GM12878 (cell line): ENCODE measurements around the gene IFNL3. TPM values are rescaled to one million over a fixed set of nuclear protein-coding genes. Genes with fewer than 3 reads are reported as not detected.

ENCODE experiments used
- ATAC-seq: fragments of 200-7000 bp; cut with Tn5 transposase; 3 replicates; pipeline ENCODE4 v1.9.1; 2020; ENCODE audit warnings: mild to moderate bottlenecking, moderate library complexity
- BruUV-seq: library from RNA; stranded (reverse); fragments of 400-500 nt; replicated peaks from 2 replicates; lab custom pipeline; 2021; lab: Mats Ljungman, UMichigan
- CTCF ChIA-PET: fragments of 300-600 bp; sonication (Branson Sonifier 250); formaldehyde crosslinking; extraction: SDS; loops from one replicate; lab custom pipeline; 2021; ENCODE audit warnings: inconsistent platforms; lab: Yijun Ruan, JAX
- POLR2A ChIA-PET: fragments of 350-600 bp; formaldehyde crosslinking; extraction: SDS; loops from one replicate; lab custom pipeline; 2021; ENCODE audit warnings: inconsistent platforms; lab: Charles Lee
- RAD21 ChIA-PET: fragments of 300-600 bp; sonication (Branson Sonifier 250); formaldehyde crosslinking; loops from one replicate; lab custom pipeline; 2023; ENCODE audit warnings: antibody characterized with exemption; ENCODE audit not compliant: unreplicated experiment; lab: Charles Lee
- SMC1A ChIA-PET: fragments of 300-600 bp; sonication (Branson Sonifier 250); formaldehyde crosslinking; loops from one replicate; lab custom pipeline; 2023; ENCODE audit not compliant: unreplicated experiment, uncharacterized antibody; lab: Charles Lee
- DNase-seq: peaks from one replicate; pipeline ENCODE4 v3.0.0-alpha.2; 2011; ENCODE audit warnings: low read depth, low spot score
- FAIRE-seq: peaks from 3 replicates; lab custom pipeline; 2011; peaks lifted over from hg19 to GRCh38; lab: Jason Lieb, UNC
- H2AFZ ChIP-seq: 2 replicates; pipeline ENCODE4 v1.6.0; 2011; ENCODE audit warnings: low read depth, low read length, control low read depth; ENCODE audit not compliant: control insufficient read depth
- H3K27ac ChIP-seq: 2 replicates; pipeline ENCODE4 v1.5.1; 2011; ENCODE audit warnings: control low read depth; ENCODE audit not compliant: control insufficient read depth, insufficient read depth
- H3K27me3 ChIP-seq, 2 experiments: replicated peaks in 1 of 2; 2 replicates each; pipeline versions ENCODE4 v1.6.0 to v1.6.1; 2011; ENCODE audit warnings: low read length in 1 of 2; ENCODE audit not compliant: control insufficient read depth in 2 of 2, insufficient read depth in 2 of 2
- H3K36me3 ChIP-seq, 2 experiments: 2 replicates each; pipeline ENCODE4 v1.5.1; 2011; ENCODE audit warnings: low read length in 1 of 2; ENCODE audit not compliant: control insufficient read depth in 2 of 2, insufficient read depth in 2 of 2
- H3K4me1 ChIP-seq: 2 replicates; pipeline ENCODE4 v1.6.1; 2011; ENCODE audit warnings: mild to moderate bottlenecking, low read length, moderate library complexity, mixed read lengths; ENCODE audit not compliant: control insufficient read depth, insufficient read depth
- H3K4me2 ChIP-seq: 2 replicates; pipeline ENCODE4 v1.6.0; 2011; ENCODE audit warnings: control low read depth; ENCODE audit not compliant: control insufficient read depth, insufficient read depth
- H3K4me3 ChIP-seq: fragments of 200-600 bp; sonication (generic); 2 replicates; pipeline ENCODE4 v1.5.1; 2016
- H3K79me2 ChIP-seq: 2 replicates; pipeline ENCODE4 v1.6.0; 2011; ENCODE audit warnings: low read length; ENCODE audit not compliant: control insufficient read depth, insufficient read depth
- H3K9ac ChIP-seq: 2 replicates; pipeline ENCODE4 v1.8.0; 2011; ENCODE audit warnings: low read length, control low read depth, mixed read lengths; ENCODE audit not compliant: control insufficient read depth, insufficient read depth
- H3K9me3 ChIP-seq: replicated peaks from 3 replicates; pipeline ENCODE4 v1.5.1; 2011; ENCODE audit warnings: mild to moderate bottlenecking, low read length; ENCODE audit not compliant: control insufficient read depth, insufficient read depth
- H4K20me1 ChIP-seq: 2 replicates; pipeline ENCODE4 v1.6.0; 2011; ENCODE audit not compliant: control insufficient read depth, insufficient read depth
- BHLHE40 ChIP-seq, 2 experiments: fragments of 450-650 bp in 1 of 2; IDR thresholded peaks; 2 replicates each; pipeline ENCODE4 v1.6.1; 2011 to 2017; ENCODE audit warnings: low read depth in 2 of 2, borderline replicate concordance in 1 of 2, improper control_type of control experiment in 1 of 2, low read length in 1 of 2, mild to moderate bottlenecking in 1 of 2
- CEBPB ChIP-seq, 2 experiments: fragments of 150-350 bp in 1 of 2; IDR thresholded peaks; 2 replicates each; pipeline ENCODE4 v1.6.1; 2012 to 2014; ENCODE audit warnings: low read depth in 2 of 2, low read length in 2 of 2, borderline replicate concordance in 1 of 2, inconsistent platforms in 1 of 2
- FOXM1 ChIP-seq: IDR thresholded peaks from 2 replicates; pipeline ENCODE4 v1.6.1; 2012; ENCODE audit warnings: low read depth, mild to moderate bottlenecking, inconsistent platforms, low read length, moderate library complexity
- NFXL1 ChIP-seq: fragments of 450-650 bp; IDR thresholded peaks from 2 replicates; pipeline ENCODE4 v1.6.1; 2017; ENCODE audit warnings: antibody characterized with exemption, mild to moderate bottlenecking, borderline replicate concordance
- POLR2A ChIP-seq: IDR thresholded peaks from 2 replicates; pipeline ENCODE4 v1.6.1; 2011; ENCODE audit warnings: low read depth, mild to moderate bottlenecking, low read length
- SMAD5 ChIP-seq: IDR thresholded peaks from 2 replicates; pipeline ENCODE4 v1.6.1; 2016; ENCODE audit warnings: antibody characterized with exemption, low read depth
- SP1 ChIP-seq: IDR thresholded peaks from one replicate; pipeline ENCODE4 v1.6.1; 2011; ENCODE audit warnings: low read depth, low read length
- WGBS: methylation state at CpG from one replicate; pipeline ENCODE4 v1.1.6; 2016; ENCODE audit warnings: low lambda C conversion rate; ENCODE audit not compliant: insufficient replicate concordance, insufficient coverage; ENCODE audit errors: missing lambda C conversion rate; 5-methylcytosine and 5-hydroxymethylcytosine counted together
- in situ Hi-C: fragments of 300-500 bp; cut with MboI; formaldehyde crosslinking; loops from 9 replicates; pipeline ENCODE4 v1.14.3; 2018; ENCODE audit warnings: mixed read lengths
- intact Hi-C: fragments of 100-400 bp; cut with micrococcal nuclease; formaldehyde crosslinking; loops from one replicate; pipeline ENCODE4 v1.14.2; 2022; ENCODE audit not compliant: unreplicated experiment
- polyA plus RNA-seq, 11 experiments: library from polyadenylated mRNA; depleted of rRNA in 4 of 11; unstranded in 6 of 11; stranded (reverse) in 5 of 11; fragments of >200 nt; fragmentation: Nextera tagmentation in 4 of 11; fragmentation: Illumina TruSeq in 1 of 11; extraction: Ambion mirVana in 4 of 11; extraction: Trizol in 1 of 11; gene quantifications; 1 replicate in 1 of 11; 2 replicates in 10 of 11; pipeline versions ENCODE4 v1.2.1 to v1.2.3, GENCODE V29; 2011 to 2016; ENCODE audit warnings: inconsistent platforms in 2 of 11, missing spikeins in 2 of 11, low read depth in 1 of 11
- total RNA-seq, 4 experiments: library from RNA; depleted of rRNA in 3 of 4; stranded (reverse); fragments of >200 nt in 3 of 4; fragmentation: Illumina TruSeq in 1 of 4; extraction: Trizol in 1 of 4; gene quantifications; 2 replicates each; pipeline versions ENCODE4 v1.2.1 to v1.2.3, GENCODE V29; 2013 to 2021
- TF ChIP-seq, protein P1 (sequence below): fragments of 450-650 bp; formaldehyde crosslinking; IDR thresholded peaks from 2 replicates; pipeline ENCODE4 v1.4.0; 2020; ENCODE audit warnings: mild to moderate bottlenecking, moderate library complexity

Gene IFNL3
- total and polyA plus RNA-seq, 10 of the 15 experiments (the other 5 are each of a cell fraction or from before 2014, with no cell fraction given) = not detected

DNA sequence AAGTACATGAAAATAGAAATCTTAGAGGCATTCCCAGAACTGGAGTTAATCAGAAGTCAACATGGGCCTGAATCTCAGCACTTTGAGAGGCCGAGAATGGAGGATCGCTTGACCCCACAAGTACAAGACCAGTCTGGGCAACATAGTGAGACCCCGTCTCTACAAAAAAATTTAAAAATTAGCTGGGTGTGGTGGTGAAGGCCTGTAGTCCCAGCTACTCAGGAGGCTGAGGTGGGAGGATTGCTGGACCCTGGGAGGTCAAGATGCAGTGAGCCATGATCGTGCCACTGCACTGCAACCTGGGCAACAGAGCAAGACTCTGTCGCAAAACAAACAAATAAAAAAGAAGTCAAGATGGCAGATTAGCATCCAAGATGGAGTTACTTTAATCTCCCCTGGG, 31.9 kb upstream of the IFNL3 start:
- H3K27me3 ChIP-seq = peaks cover 0 to 1% of the 10 kb centered on the region in 2 experiments; a peak in 2 of 4 replicates
- DNase-seq (no peak), ATAC-seq (no peak)
- no peaks in the 10 kb centered on the region for H3K36me3 ChIP-seq
- intact Hi-C loops = no loop called here
- H3K27ac ChIP-seq = no peak overlapping the region
- no peaks in the 10 kb centered on the region; the same call in 2 of the 3 replicates for H3K9me3 ChIP-seq
- BruUV-seq = no TSS peak
- no peak overlapping the region for H3K4me2 ChIP-seq
- H3K9ac ChIP-seq = no peak overlapping the region
- no peak overlapping the region for H2AFZ ChIP-seq
- H3K79me2 ChIP-seq = no peaks in the 10 kb centered on the region
- SMC1A ChIA-PET = no interaction called here
- TF ChIP-seq NFXL1 = no peak
- TF ChIP-seq, protein P1, sequence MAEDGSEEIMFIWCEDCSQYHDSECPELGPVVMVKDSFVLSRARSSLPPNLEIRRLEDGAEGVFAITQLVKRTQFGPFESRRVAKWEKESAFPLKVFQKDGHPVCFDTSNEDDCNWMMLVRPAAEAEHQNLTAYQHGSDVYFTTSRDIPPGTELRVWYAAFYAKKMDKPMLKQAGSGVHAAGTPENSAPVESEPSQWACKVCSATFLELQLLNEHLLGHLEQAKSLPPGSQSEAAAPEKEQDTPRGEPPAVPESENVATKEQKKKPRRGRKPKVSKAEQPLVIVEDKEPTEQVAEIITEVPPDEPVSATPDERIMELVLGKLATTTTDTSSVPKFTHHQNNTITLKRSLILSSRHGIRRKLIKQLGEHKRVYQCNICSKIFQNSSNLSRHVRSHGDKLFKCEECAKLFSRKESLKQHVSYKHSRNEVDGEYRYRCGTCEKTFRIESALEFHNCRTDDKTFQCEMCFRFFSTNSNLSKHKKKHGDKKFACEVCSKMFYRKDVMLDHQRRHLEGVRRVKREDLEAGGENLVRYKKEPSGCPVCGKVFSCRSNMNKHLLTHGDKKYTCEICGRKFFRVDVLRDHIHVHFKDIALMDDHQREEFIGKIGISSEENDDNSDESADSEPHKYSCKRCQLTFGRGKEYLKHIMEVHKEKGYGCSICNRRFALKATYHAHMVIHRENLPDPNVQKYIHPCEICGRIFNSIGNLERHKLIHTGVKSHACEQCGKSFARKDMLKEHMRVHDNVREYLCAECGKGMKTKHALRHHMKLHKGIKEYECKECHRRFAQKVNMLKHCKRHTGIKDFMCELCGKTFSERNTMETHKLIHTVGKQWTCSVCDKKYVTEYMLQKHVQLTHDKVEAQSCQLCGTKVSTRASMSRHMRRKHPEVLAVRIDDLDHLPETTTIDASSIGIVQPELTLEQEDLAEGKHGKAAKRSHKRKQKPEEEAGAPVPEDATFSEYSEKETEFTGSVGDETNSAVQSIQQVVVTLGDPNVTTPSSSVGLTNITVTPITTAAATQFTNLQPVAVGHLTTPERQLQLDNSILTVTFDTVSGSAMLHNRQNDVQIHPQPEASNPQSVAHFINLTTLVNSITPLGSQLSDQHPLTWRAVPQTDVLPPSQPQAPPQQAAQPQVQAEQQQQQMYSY (CRISPR knock-in tag) = no peak
- no peak for TF ChIP-seq SP1
- TF ChIP-seq CEBPB (IDR thresholded peaks at IDR 0.05; ENCODE audit: borderline replicate concordance in 1 of 2, low read depth in 2 of 2, low read length in 2 of 2) = no peak
- no peak for TF ChIP-seq SMAD5
- TF ChIP-seq BHLHE40 (IDR thresholded peaks at IDR 0.05; ENCODE audit: borderline replicate concordance in 1 of 2, low read depth in 2 of 2, low read length in 1 of 2) = no peak
- no peak for TF ChIP-seq POLR2A
- TF ChIP-seq FOXM1 = no peak
- TF ChIP-seq, all 136 proteins: peak for 0
- Histone ChIP-seq H4K20me1 (no peaks in the 10 kb centered on the region), H3K4me3 (no peak overlapping the region), H3K4me1 (no peaks in the 10 kb centered on the region)
- no peak for FAIRE-seq
- WGBS = 59% methylated on average over 5 of the region's 5 CpGs
- ChIA-PET CTCF (no interaction called here), RAD21 (no interaction called here), POLR2A (no interaction called here)
- in situ Hi-C loops = no loop called here
